Central memory CD8-positive, alpha-beta T cell (primary cell): ENCODE results near the gene STRA6.
"Not testable (repeated sequence)": the region's sequence is repeated elsewhere in the genome, so short reads cannot be mapped to it uniquely, and the experiment has no call there.

Source experiments
- ATAC-seq: fragments of 150-1000 bp; cut with Tn5 transposase; replicated peaks from 2 replicates; pipeline ENCODE4 v1.10.0; 2022; ENCODE audit warnings: mild to moderate bottlenecking, moderate FRiP score, moderate number of reproducible peaks; ENCODE audit not compliant: poor library complexity, severe bottlenecking; ENCODE audit errors: extremely low read depth
- DNase-seq, 2 donors: peaks; one replicate each; pipeline ENCODE4 v3.0.0; 2021; ENCODE audit warnings: low spot score in 2 of 2
- H3K27ac Mint-ChIP-seq: one replicate; pipeline ENCODE4 v1.8.0; 2022; ENCODE audit warnings: low read depth, mild to moderate bottlenecking, moderate library complexity, mixed read lengths
- H3K27me3 Mint-ChIP-seq: one replicate; pipeline ENCODE4 v1.8.0; 2022; ENCODE audit warnings: mixed read lengths
- H3K36me3 Mint-ChIP-seq: one replicate; pipeline ENCODE4 v1.8.0; 2022; ENCODE audit warnings: mild to moderate bottlenecking, moderate library complexity, mixed read lengths; ENCODE audit not compliant: insufficient read depth
- H3K4me1 Mint-ChIP-seq: one replicate; pipeline ENCODE4 v1.8.0; 2022; ENCODE audit warnings: mixed read lengths
- H3K4me3 Mint-ChIP-seq: one replicate; pipeline ENCODE4 v1.8.0; 2022; ENCODE audit warnings: mild to moderate bottlenecking, moderate library complexity, mixed read lengths
- H3K9me3 Mint-ChIP-seq: one replicate; pipeline ENCODE4 v1.8.0; 2022; ENCODE audit warnings: mixed read lengths

STRA6 gene

GRCh38 chr15:74171965-74172541 lies 30.5 kb downstream of the STRA6 start:
- Mint-ChIP-seq H3K36me3 (no peaks in the 10 kb centered on the region), H3K4me3 (no peak overlapping the region), H3K4me1 (no peaks in the 10 kb centered on the region), H3K27me3 (peaks cover 28% of the 10 kb centered on the region), H3K9me3 (no peaks in the 10 kb centered on the region), H3K27ac (no peak overlapping the region)
- ATAC-seq = no peak
- no peak for DNase-seq

- no peak for ATAC-seq
- Mint-ChIP-seq H3K36me3 (no peaks in the 10 kb centered on the region), H3K27me3 (peaks cover 28% of the 10 kb centered on the region), H3K27ac (no peak overlapping the region), H3K4me3 (no peak overlapping the region), H3K9me3 (no peaks in the 10 kb centered on the region), H3K4me1 (no peaks in the 10 kb centered on the region)
- DNase-seq = no peak
Measured at GRCh38 chr15:74170875-74171578, 31.6 kb downstream of the STRA6 start.

GRCh38 chr15:74170071-74170844 lies 32.3 kb downstream of the STRA6 start:
- Mint-ChIP-seq H3K27ac (no peak overlapping the region), H3K36me3 (no peaks in the 10 kb centered on the region), H3K27me3 (peaks cover 35% of the 10 kb centered on the region), H3K9me3 (no peaks in the 10 kb centered on the region), H3K4me1 (no peaks in the 10 kb centered on the region), H3K4me3 (no peak overlapping the region)
- DNase-seq = no peak
- ATAC-seq = no peak

- Mint-ChIP-seq H3K4me3 (no peak overlapping the region), H3K27me3 (peaks cover 50% of the 10 kb centered on the region), H3K36me3 (no peaks in the 10 kb centered on the region), H3K4me1 (no peaks in the 10 kb centered on the region), H3K27ac (no peak overlapping the region), H3K9me3 (no peaks in the 10 kb centered on the region)
- DNase-seq = no peak
- no peak for ATAC-seq
Measured at GRCh38 chr15:74168711-74169126, 33.9 kb downstream of the STRA6 start.

- Mint-ChIP-seq H3K4me1 (no peaks in the 10 kb centered on the region), H3K27me3 (peaks cover 58% of the 10 kb centered on the region)
Measured at GRCh38 chr15:74167891-74168331, 34.7 kb downstream of the STRA6 start.

GRCh38 chr15:74165461-74165860 lies 37.1 kb downstream of the STRA6 start:
- H3K36me3 Mint-ChIP-seq = no peaks in the 10 kb centered on the region
- no peak overlapping the region for H3K4me3 Mint-ChIP-seq
- H3K4me1 Mint-ChIP-seq = no peaks in the 10 kb centered on the region
- H3K27ac Mint-ChIP-seq = no peak overlapping the region
- no peak for DNase-seq
- H3K27me3 Mint-ChIP-seq = peaks cover 77% of the 10 kb centered on the region
- no peaks in the 10 kb centered on the region for H3K9me3 Mint-ChIP-seq
- no peak for ATAC-seq

More at GRCh38 chr15:74167891-74168331, 34.7 kb downstream of the STRA6 start:
- Mint-ChIP-seq H3K4me3 (no peak overlapping the region), H3K9me3 (no peaks in the 10 kb centered on the region), H3K27ac (no peak overlapping the region), H3K36me3 (no peaks in the 10 kb centered on the region)
- DNase-seq (no peak), ATAC-seq (no peak)

GRCh38 chr15:74162195-74162536 lies 40.4 kb downstream of the STRA6 start:
- ATAC-seq, H3K27ac Mint-ChIP-seq, H3K4me1 Mint-ChIP-seq, H3K36me3 Mint-ChIP-seq, H3K9me3 Mint-ChIP-seq, DNase-seq, H3K4me3 Mint-ChIP-seq: not testable (repeated sequence)
- H3K27me3 Mint-ChIP-seq = peaks cover 73% of the 10 kb centered on the region

- H3K4me1 Mint-ChIP-seq, H3K4me3 Mint-ChIP-seq: not testable (repeated sequence)
Measured at GRCh38 chr15:74160390-74160789, 42.2 kb downstream of the STRA6 start.

GRCh38 chr15:74159773-74160172 lies 42.8 kb downstream of the STRA6 start:
- Mint-ChIP-seq H3K4me1 (no peaks in the 10 kb centered on the region), H3K9me3 (no peaks in the 10 kb centered on the region), H3K4me3 (no peak overlapping the region), H3K27me3 (peaks cover 68% of the 10 kb centered on the region), H3K36me3 (peaks cover 3% of the 10 kb centered on the region), H3K27ac (no peak overlapping the region)
- ATAC-seq = no peak
- no peak for DNase-seq

More at GRCh38 chr15:74160390-74160789, 42.2 kb downstream of the STRA6 start:
- H3K27me3 Mint-ChIP-seq = peaks cover 68% of the 10 kb centered on the region
- H3K27ac Mint-ChIP-seq, ATAC-seq, H3K36me3 Mint-ChIP-seq, DNase-seq, H3K9me3 Mint-ChIP-seq: not testable (repeated sequence)

- H3K27ac Mint-ChIP-seq = no peak overlapping the region
- no peak overlapping the region for H3K4me3 Mint-ChIP-seq
- peaks cover 63% of the 10 kb centered on the region for H3K27me3 Mint-ChIP-seq
- ATAC-seq (no peak), DNase-seq (no peak)
- H3K4me1 Mint-ChIP-seq = no peaks in the 10 kb centered on the region
- peaks cover 3% of the 10 kb centered on the region for H3K36me3 Mint-ChIP-seq
- no peaks in the 10 kb centered on the region for H3K9me3 Mint-ChIP-seq
Measured at GRCh38 chr15:74158855-74159650, 43.5 kb downstream of the STRA6 start.

- Mint-ChIP-seq H3K27ac (no peak overlapping the region), H3K36me3 (peaks cover 3% of the 10 kb centered on the region), H3K4me1 (no peaks in the 10 kb centered on the region), H3K27me3 (peaks cover 62% of the 10 kb centered on the region), H3K4me3 (no peak overlapping the region), H3K9me3 (no peaks in the 10 kb centered on the region)
- DNase-seq (no peak), ATAC-seq (no peak)
Measured at GRCh38 chr15:74157868-74158827, 44.4 kb downstream of the STRA6 start.
